ENCODE data around the gene UBE2L3. TPM values are rescaled to one million over a fixed set of nuclear protein-coding genes. Genes with fewer than 3 reads are reported as not detected.

The UBE2L3 gene
- total RNA-seq, 1 donor from 2014 or later = 21.9 TPM

- Histone ChIP-seq H3K27ac (ENCODE audit: low read depth, low read length) (no peak overlapping the region), H3K4me1 (ENCODE audit: control insufficient read depth in 3 of 3, insufficient read depth in 3 of 3, low read length in 3 of 3) (peaks cover 8 to 18% (median 11%) of the 10 kb centered on the region in 3 donors), H3K36me3 (ENCODE audit: control insufficient read depth in 3 of 3, insufficient read depth in 3 of 3, low read length in 3 of 3) (no peaks in the 10 kb centered on the region), H3K27me3 (ENCODE audit: control insufficient read depth in 3 of 3, insufficient read depth in 3 of 3, low read length in 3 of 3) (peaks cover 3 to 20% (median 10%) of the 10 kb centered on the region in 3 donors), H3K4me3 (ENCODE audit: low read length in 3 of 3) (peak overlapping the region; percentile 69 to 76 (median 72)), H3K9ac (ENCODE audit: low read depth in 1 of 3, low read length in 3 of 3) (peak overlapping the region; percentile 12 to 79 (median 70)), H3K9me3 (ENCODE audit: control insufficient read depth in 3 of 3, low read length in 3 of 3) (no peaks in the 10 kb centered on the region)
Measured at GRCh38 chr22:21652547-21653545, 85.3 kb downstream of the UBE2L3 start.

- H3K27me3 ChIP-seq (ENCODE audit: control insufficient read depth in 3 of 3, insufficient read depth in 3 of 3, low read length in 3 of 3) = peaks cover 16 to 42% (median 19%) of the 10 kb centered on the region in 3 donors
- no peaks in the 10 kb centered on the region for H3K9me3 ChIP-seq (ENCODE audit: control insufficient read depth in 3 of 3, low read length in 3 of 3)
- peak overlapping the region in 1 of 3 donors; percentile 57 for H3K4me3 ChIP-seq (ENCODE audit: low read length in 3 of 3)
- H3K9ac ChIP-seq (ENCODE audit: low read depth in 1 of 3, low read length in 3 of 3) = peak overlapping the region in 1 of 3 donors; percentile 25
- H3K4me1 ChIP-seq (ENCODE audit: control insufficient read depth in 3 of 3, insufficient read depth in 3 of 3, low read length in 3 of 3) = peaks cover 0 to 6% (median 4%) of the 10 kb centered on the region in 3 donors
- no peak overlapping the region for H3K27ac ChIP-seq (ENCODE audit: low read depth, low read length)
- no peaks in the 10 kb centered on the region for H3K36me3 ChIP-seq (ENCODE audit: control insufficient read depth in 3 of 3, insufficient read depth in 3 of 3, low read length in 3 of 3)
Measured at GRCh38 chr22:21657020-21657359, 89.5 kb downstream of the UBE2L3 start.

GRCh38 chr22:21657360-21658032 is 90.0 kb downstream of the UBE2L3 start:
- peak overlapping the region; percentile 52 to 57 (median 56) for H3K4me3 ChIP-seq (ENCODE audit: low read length in 3 of 3)
- no peaks in the 10 kb centered on the region for H3K36me3 ChIP-seq (ENCODE audit: control insufficient read depth in 3 of 3, insufficient read depth in 3 of 3, low read length in 3 of 3)
- peaks cover 0 to 2% (median under 1%) of the 10 kb centered on the region in 3 donors for H3K4me1 ChIP-seq (ENCODE audit: control insufficient read depth in 3 of 3, insufficient read depth in 3 of 3, low read length in 3 of 3)
- peak overlapping the region in 1 of 3 donors; percentile 25 for H3K9ac ChIP-seq (ENCODE audit: low read depth in 1 of 3, low read length in 3 of 3)
- H3K27ac ChIP-seq (ENCODE audit: low read depth, low read length) = no peak overlapping the region
- no peaks in the 10 kb centered on the region for H3K9me3 ChIP-seq (ENCODE audit: control insufficient read depth in 3 of 3, low read length in 3 of 3)
- H3K27me3 ChIP-seq (ENCODE audit: control insufficient read depth in 3 of 3, insufficient read depth in 3 of 3, low read length in 3 of 3) = peaks cover 16 to 42% (median 19%) of the 10 kb centered on the region in 3 donors

GRCh38 chr22:21659864-21660525 is 92.5 kb downstream of the UBE2L3 start:
- Histone ChIP-seq H3K36me3 (ENCODE audit: control insufficient read depth in 3 of 3, insufficient read depth in 3 of 3, low read length in 3 of 3) (no peaks in the 10 kb centered on the region), H3K9me3 (ENCODE audit: control insufficient read depth in 3 of 3, low read length in 3 of 3) (no peaks in the 10 kb centered on the region), H3K4me3 (ENCODE audit: low read length in 3 of 3) (no peak overlapping the region), H3K4me1 (ENCODE audit: control insufficient read depth in 3 of 3, insufficient read depth in 3 of 3, low read length in 3 of 3) (no peaks in the 10 kb centered on the region), H3K27me3 (ENCODE audit: control insufficient read depth in 3 of 3, insufficient read depth in 3 of 3, low read length in 3 of 3) (peaks cover 16 to 35% (median 19%) of the 10 kb centered on the region in 3 donors), H3K9ac (ENCODE audit: low read depth in 1 of 3, low read length in 3 of 3) (no peak overlapping the region), H3K27ac (ENCODE audit: low read depth, low read length) (no peak overlapping the region)

- Histone ChIP-seq H3K36me3 (ENCODE audit: control insufficient read depth in 3 of 3, insufficient read depth in 3 of 3, low read length in 3 of 3) (no peaks in the 10 kb centered on the region), H3K27me3 (ENCODE audit: control insufficient read depth in 3 of 3, insufficient read depth in 3 of 3, low read length in 3 of 3) (peaks cover 16 to 35% (median 19%) of the 10 kb centered on the region in 3 donors), H3K4me3 (ENCODE audit: low read length in 3 of 3) (no peak overlapping the region), H3K4me1 (ENCODE audit: control insufficient read depth in 3 of 3, insufficient read depth in 3 of 3, low read length in 3 of 3) (peaks cover 3 to 6% (median 5%) of the 10 kb centered on the region in 3 donors), H3K27ac (ENCODE audit: low read depth, low read length) (no peak overlapping the region), H3K9ac (ENCODE audit: low read depth in 1 of 3, low read length in 3 of 3) (no peak overlapping the region), H3K9me3 (ENCODE audit: control insufficient read depth in 3 of 3, low read length in 3 of 3) (no peaks in the 10 kb centered on the region)
Measured at GRCh38 chr22:21660904-21661303, 93.4 kb downstream of the UBE2L3 start.

GRCh38 chr22:21661991-21662390 is 94.5 kb downstream of the UBE2L3 start:
- Histone ChIP-seq H3K27me3 (ENCODE audit: control insufficient read depth in 3 of 3, insufficient read depth in 3 of 3, low read length in 3 of 3) (peaks cover 13 to 30% (median 16%) of the 10 kb centered on the region in 3 donors), H3K4me1 (ENCODE audit: control insufficient read depth in 3 of 3, insufficient read depth in 3 of 3, low read length in 3 of 3) (peaks cover 6 to 9% (median 8%) of the 10 kb centered on the region in 3 donors), H3K9me3 (ENCODE audit: control insufficient read depth in 3 of 3, low read length in 3 of 3) (no peaks in the 10 kb centered on the region)

GRCh38 chr22:21663738-21664137 is 96.2 kb downstream of the UBE2L3 start:
- H3K4me3 ChIP-seq (ENCODE audit: low read length in 3 of 3) = no peak overlapping the region
- H3K27me3 ChIP-seq (ENCODE audit: control insufficient read depth in 3 of 3, insufficient read depth in 3 of 3, low read length in 3 of 3) = peaks cover 8 to 15% (median 10%) of the 10 kb centered on the region in 3 donors
- peaks cover 6 to 9% (median 8%) of the 10 kb centered on the region in 3 donors for H3K4me1 ChIP-seq (ENCODE audit: control insufficient read depth in 3 of 3, insufficient read depth in 3 of 3, low read length in 3 of 3)
- H3K9me3 ChIP-seq (ENCODE audit: control insufficient read depth in 3 of 3, low read length in 3 of 3) = no peaks in the 10 kb centered on the region
- no peak overlapping the region for H3K27ac ChIP-seq (ENCODE audit: low read depth, low read length)
- no peaks in the 10 kb centered on the region for H3K36me3 ChIP-seq (ENCODE audit: control insufficient read depth in 3 of 3, insufficient read depth in 3 of 3, low read length in 3 of 3)
- no peak overlapping the region for H3K9ac ChIP-seq (ENCODE audit: low read depth in 1 of 3, low read length in 3 of 3)

More at GRCh38 chr22:21661991-21662390, 94.5 kb downstream of the UBE2L3 start:
- Histone ChIP-seq H3K9ac (ENCODE audit: low read depth in 1 of 3, low read length in 3 of 3) (no peak overlapping the region), H3K36me3 (ENCODE audit: control insufficient read depth in 3 of 3, insufficient read depth in 3 of 3, low read length in 3 of 3) (no peaks in the 10 kb centered on the region), H3K4me3 (ENCODE audit: low read length in 3 of 3) (no peak overlapping the region), H3K27ac (ENCODE audit: low read depth, low read length) (no peak overlapping the region)

- Histone ChIP-seq H3K4me1 (ENCODE audit: control insufficient read depth in 3 of 3, insufficient read depth in 3 of 3, low read length in 3 of 3) (peaks cover 6 to 9% (median 8%) of the 10 kb centered on the region in 3 donors), H3K9me3 (ENCODE audit: control insufficient read depth in 3 of 3, low read length in 3 of 3) (no peaks in the 10 kb centered on the region), H3K9ac (ENCODE audit: low read depth in 1 of 3, low read length in 3 of 3) (peak overlapping the region; percentile 84 to 91 (median 85)), H3K27me3 (ENCODE audit: control insufficient read depth in 3 of 3, insufficient read depth in 3 of 3, low read length in 3 of 3) (peaks cover 8 to 11% (median 10%) of the 10 kb centered on the region in 3 donors), H3K36me3 (ENCODE audit: control insufficient read depth in 3 of 3, insufficient read depth in 3 of 3, low read length in 3 of 3) (peaks cover 2 to 7% (median 3%) of the 10 kb centered on the region in 3 donors), H3K4me3 (ENCODE audit: low read length in 3 of 3) (peak overlapping the region; percentile 91 to 98 (median 98)), H3K27ac (ENCODE audit: low read depth, low read length) (peak overlapping the region; percentile 86)
Measured at GRCh38 chr22:21665047-21665851, 97.7 kb downstream of the UBE2L3 start.

GRCh38 chr22:21666786-21667185 is 99.3 kb downstream of the UBE2L3 start:
- Histone ChIP-seq H3K9ac (ENCODE audit: low read depth in 1 of 3, low read length in 3 of 3) (peak overlapping the region in 2 of 3 donors; percentile 85 to 91), H3K27ac (ENCODE audit: low read depth, low read length) (peak overlapping the region; percentile 86), H3K9me3 (ENCODE audit: control insufficient read depth in 3 of 3, low read length in 3 of 3) (no peaks in the 10 kb centered on the region), H3K36me3 (ENCODE audit: control insufficient read depth in 3 of 3, insufficient read depth in 3 of 3, low read length in 3 of 3) (peaks cover 17 to 20% (median 17%) of the 10 kb centered on the region in 3 donors), H3K4me1 (ENCODE audit: control insufficient read depth in 3 of 3, insufficient read depth in 3 of 3, low read length in 3 of 3) (peaks cover 6 to 9% (median 8%) of the 10 kb centered on the region in 3 donors), H3K27me3 (ENCODE audit: control insufficient read depth in 3 of 3, insufficient read depth in 3 of 3, low read length in 3 of 3) (no peaks in the 10 kb centered on the region), H3K4me3 (ENCODE audit: low read length in 3 of 3) (peak overlapping the region; percentile 91 to 98 (median 98))
